PFSK-1 (cell line): ENCODE measurements around the gene AVPI1.

Source experiments
- POLR2AphosphoS5 ChIP-seq: IDR thresholded peaks from 2 replicates; pipeline ENCODE4 v1.6.1; 2012; ENCODE audit warnings: low read depth, mild to moderate bottlenecking, control low read depth, low read length, moderate library complexity
- SIN3A ChIP-seq: IDR thresholded peaks from 2 replicates; pipeline ENCODE4 v1.6.1; 2012; ENCODE audit warnings: mild to moderate bottlenecking, low read length, moderate library complexity, borderline replicate concordance; ENCODE audit not compliant: insufficient read depth
- TF ChIP-seq, protein P1 (sequence below), 2 experiments: IDR thresholded peaks; 2 replicates each; pipeline versions ENCODE4 v1.6.1 to v1.8.0; 2011 to 2012; ENCODE audit warnings: low read depth in 2 of 2, low read length in 2 of 2, control low read depth in 1 of 2, inconsistent platforms in 1 of 2, mild to moderate bottlenecking in 1 of 2, moderate library complexity in 1 of 2; ENCODE audit not compliant: insufficient read depth in 1 of 2

DNA sequence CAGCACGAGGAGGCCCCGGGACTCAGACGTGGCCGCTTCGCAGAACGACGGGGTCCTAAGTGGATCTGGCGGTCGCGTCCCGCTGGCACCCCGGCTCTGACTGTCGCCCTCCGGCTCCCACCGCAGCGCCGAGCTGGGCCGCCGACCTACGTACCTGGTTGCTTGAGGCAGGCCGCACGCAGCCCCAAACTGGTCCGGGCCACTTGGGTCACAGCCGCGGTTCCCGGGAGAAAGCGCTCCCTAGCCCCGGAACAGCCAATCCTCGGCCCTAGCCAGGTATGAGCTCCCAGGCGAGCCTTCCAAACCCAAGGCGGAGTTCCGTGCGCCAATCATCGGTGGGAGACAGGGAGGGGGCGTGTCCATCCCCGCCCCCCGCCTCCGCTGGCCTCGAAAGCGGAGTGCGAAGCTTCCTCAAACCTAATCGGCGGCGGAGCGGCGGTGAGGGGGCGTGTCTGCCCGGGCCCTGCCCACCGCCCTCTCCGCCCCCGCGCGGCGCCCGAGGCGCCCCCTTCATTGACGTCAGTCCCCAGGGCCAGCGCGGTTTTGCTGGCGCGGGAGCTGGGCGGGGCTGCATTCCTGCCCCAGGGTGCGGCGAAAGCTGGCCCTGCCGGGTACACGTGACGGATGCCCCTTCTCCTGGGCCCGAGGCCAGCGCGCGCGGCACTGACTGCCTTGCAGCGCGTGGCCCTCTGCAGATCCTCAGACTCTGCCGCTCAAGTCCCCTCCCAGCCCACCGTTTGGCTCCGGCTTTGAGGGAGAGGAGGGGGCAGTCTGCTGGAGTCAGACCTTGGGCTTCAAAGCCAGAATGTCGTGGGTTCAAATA, at the start of gene AVPI1:
- TF ChIP-seq, protein P1, sequence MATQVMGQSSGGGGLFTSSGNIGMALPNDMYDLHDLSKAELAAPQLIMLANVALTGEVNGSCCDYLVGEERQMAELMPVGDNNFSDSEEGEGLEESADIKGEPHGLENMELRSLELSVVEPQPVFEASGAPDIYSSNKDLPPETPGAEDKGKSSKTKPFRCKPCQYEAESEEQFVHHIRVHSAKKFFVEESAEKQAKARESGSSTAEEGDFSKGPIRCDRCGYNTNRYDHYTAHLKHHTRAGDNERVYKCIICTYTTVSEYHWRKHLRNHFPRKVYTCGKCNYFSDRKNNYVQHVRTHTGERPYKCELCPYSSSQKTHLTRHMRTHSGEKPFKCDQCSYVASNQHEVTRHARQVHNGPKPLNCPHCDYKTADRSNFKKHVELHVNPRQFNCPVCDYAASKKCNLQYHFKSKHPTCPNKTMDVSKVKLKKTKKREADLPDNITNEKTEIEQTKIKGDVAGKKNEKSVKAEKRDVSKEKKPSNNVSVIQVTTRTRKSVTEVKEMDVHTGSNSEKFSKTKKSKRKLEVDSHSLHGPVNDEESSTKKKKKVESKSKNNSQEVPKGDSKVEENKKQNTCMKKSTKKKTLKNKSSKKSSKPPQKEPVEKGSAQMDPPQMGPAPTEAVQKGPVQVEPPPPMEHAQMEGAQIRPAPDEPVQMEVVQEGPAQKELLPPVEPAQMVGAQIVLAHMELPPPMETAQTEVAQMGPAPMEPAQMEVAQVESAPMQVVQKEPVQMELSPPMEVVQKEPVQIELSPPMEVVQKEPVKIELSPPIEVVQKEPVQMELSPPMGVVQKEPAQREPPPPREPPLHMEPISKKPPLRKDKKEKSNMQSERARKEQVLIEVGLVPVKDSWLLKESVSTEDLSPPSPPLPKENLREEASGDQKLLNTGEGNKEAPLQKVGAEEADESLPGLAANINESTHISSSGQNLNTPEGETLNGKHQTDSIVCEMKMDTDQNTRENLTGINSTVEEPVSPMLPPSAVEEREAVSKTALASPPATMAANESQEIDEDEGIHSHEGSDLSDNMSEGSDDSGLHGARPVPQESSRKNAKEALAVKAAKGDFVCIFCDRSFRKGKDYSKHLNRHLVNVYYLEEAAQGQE (IDR thresholded peaks at IDR 0.05; ENCODE audit: insufficient read depth in 1 of 2, low read depth in 2 of 2, low read length in 2 of 2) = no peak
- TF ChIP-seq SIN3A (no peak), POLR2AphosphoS5 (no peak; the same call in 1 of the 2 replicates)
